ENCODE measurements around the gene BTF3L4. TPM values are rescaled to one million over a fixed set of nuclear protein-coding genes. Genes with fewer than 3 reads are reported as not detected.
"Not testable (repeated sequence)": the region's sequence is repeated elsewhere in the genome, so short reads cannot be mapped to it uniquely, and the experiment has no call there.

BTF3L4 gene
- total and polyA plus RNA-seq, 9 donors = 58.7 to 80.3 (median 73.1) TPM

DNA sequence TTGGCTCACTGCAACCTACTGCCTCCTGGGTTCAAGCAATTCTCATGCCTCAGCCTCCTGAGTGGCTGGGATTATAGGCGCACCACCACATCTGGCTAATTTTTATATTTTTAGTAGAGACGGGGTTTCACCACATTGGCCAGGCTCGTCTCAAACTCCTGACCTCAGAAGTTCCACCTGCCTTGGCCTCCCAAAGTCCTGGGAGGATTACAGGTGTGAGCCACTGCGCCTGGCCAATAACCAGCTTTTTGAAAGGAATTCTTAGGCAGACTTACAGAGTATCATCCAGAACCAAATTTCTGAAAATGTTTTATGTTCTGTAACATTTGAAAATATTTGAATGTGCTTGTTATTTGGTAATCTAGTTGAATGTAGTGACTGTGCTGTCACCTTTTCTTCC lies 14.6 kb downstream of the BTF3L4 start:
- H3K36me3 ChIP-seq (ENCODE audit: control insufficient read depth, insufficient read depth, low read length) = peaks cover 32% of the 10 kb centered on the region

GRCh38 chr1:52072291-52072690 lies 16.2 kb downstream of the BTF3L4 start:
- Histone ChIP-seq H3K36me3 (ENCODE audit: control insufficient read depth, insufficient read depth, low read length) (peaks cover 22% of the 10 kb centered on the region), H3K27ac (ENCODE audit: low read length) (no peak overlapping the region), H3K9me3 (replicated peaks; ENCODE audit: control insufficient read depth, low read depth, low read length) (no peaks in the 10 kb centered on the region), H3K4me3 (ENCODE audit: low read length) (no peak overlapping the region), H3K27me3 (ENCODE audit: control insufficient read depth, insufficient read depth, low read length) (no peaks in the 10 kb centered on the region), H3K4me1 (ENCODE audit: control insufficient read depth, insufficient read depth, low read length) (no peaks in the 10 kb centered on the region)
- DNase-seq = no peak
- WGBS (ENCODE audit: insufficient coverage) = 92% methylated on average over 3 of the region's 6 CpGs

More for the DNA sequence above, 14.6 kb downstream of the BTF3L4 start:
- Histone ChIP-seq H3K27ac (ENCODE audit: low read length) (no peak overlapping the region), H3K27me3 (ENCODE audit: control insufficient read depth, insufficient read depth, low read length) (no peaks in the 10 kb centered on the region), H3K4me3 (ENCODE audit: low read length) (no peak overlapping the region), H3K4me1 (ENCODE audit: control insufficient read depth, insufficient read depth, low read length) (no peaks in the 10 kb centered on the region), H3K9me3 (replicated peaks; ENCODE audit: control insufficient read depth, low read depth, low read length) (no peaks in the 10 kb centered on the region)
- DNase-seq = no peak
- WGBS (ENCODE audit: insufficient coverage) = 79% methylated on average over 2 of the region's 4 CpGs

- H3K4me3 ChIP-seq (ENCODE audit: low read length); H3K9me3 ChIP-seq (replicated peaks; ENCODE audit: control insufficient read depth, low read depth, low read length); H3K27me3 ChIP-seq (ENCODE audit: control insufficient read depth, insufficient read depth, low read length); H3K4me1 ChIP-seq (ENCODE audit: control insufficient read depth, insufficient read depth, low read length); H3K27ac ChIP-seq (ENCODE audit: low read length); DNase-seq: not testable (repeated sequence)
- peaks cover 19% of the 10 kb centered on the region for H3K36me3 ChIP-seq (ENCODE audit: control insufficient read depth, insufficient read depth, low read length)
- 100% methylated on average over 2 of the region's 6 CpGs for WGBS (ENCODE audit: insufficient coverage)
Observed at GRCh38 chr1:52077277-52077676, 21.2 kb downstream of the BTF3L4 start.

DNA sequence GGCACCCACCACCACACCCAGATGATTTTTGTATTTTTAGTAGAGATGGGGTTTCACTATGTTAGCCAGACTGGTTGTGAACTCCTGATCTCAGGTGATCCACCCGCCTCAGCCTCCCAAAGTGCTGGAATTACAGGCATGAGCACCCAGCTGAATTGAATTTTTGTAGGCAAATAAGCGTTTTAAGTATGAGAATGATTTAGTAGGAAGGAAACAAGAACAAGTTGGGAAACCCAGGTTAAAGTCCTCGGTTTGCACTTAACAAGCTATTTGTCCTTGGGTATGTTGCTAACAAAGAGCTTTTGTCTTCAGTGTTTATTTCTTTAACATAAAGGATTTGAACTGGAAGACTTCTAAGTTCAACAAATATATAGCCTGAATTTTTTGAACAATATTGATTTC lies 23.9 kb downstream of the BTF3L4 start:
- WGBS (ENCODE audit: insufficient coverage) = 90% methylated on average over 2 of the region's 3 CpGs

GRCh38 chr1:52087892-52088291 lies 31.8 kb downstream of the BTF3L4 start:
- H3K36me3 ChIP-seq (ENCODE audit: control insufficient read depth, insufficient read depth, low read length) = peaks cover 12% of the 10 kb centered on the region
- H3K4me3 ChIP-seq (ENCODE audit: low read length); H3K4me1 ChIP-seq (ENCODE audit: control insufficient read depth, insufficient read depth, low read length); DNase-seq; H3K27ac ChIP-seq (ENCODE audit: low read length); H3K9me3 ChIP-seq (replicated peaks; ENCODE audit: control insufficient read depth, low read depth, low read length); H3K27me3 ChIP-seq (ENCODE audit: control insufficient read depth, insufficient read depth, low read length): not testable (repeated sequence)

More for the DNA sequence above, 23.9 kb downstream of the BTF3L4 start:
- no peak for DNase-seq
- no peaks in the 10 kb centered on the region for H3K9me3 ChIP-seq (replicated peaks; ENCODE audit: control insufficient read depth, low read depth, low read length)
- no peaks in the 10 kb centered on the region for H3K27me3 ChIP-seq (ENCODE audit: control insufficient read depth, insufficient read depth, low read length)
- no peaks in the 10 kb centered on the region for H3K4me1 ChIP-seq (ENCODE audit: control insufficient read depth, insufficient read depth, low read length)
- no peak overlapping the region for H3K27ac ChIP-seq (ENCODE audit: low read length)
- peaks cover 18% of the 10 kb centered on the region for H3K36me3 ChIP-seq (ENCODE audit: control insufficient read depth, insufficient read depth, low read length)
- no peak overlapping the region for H3K4me3 ChIP-seq (ENCODE audit: low read length)

DNA sequence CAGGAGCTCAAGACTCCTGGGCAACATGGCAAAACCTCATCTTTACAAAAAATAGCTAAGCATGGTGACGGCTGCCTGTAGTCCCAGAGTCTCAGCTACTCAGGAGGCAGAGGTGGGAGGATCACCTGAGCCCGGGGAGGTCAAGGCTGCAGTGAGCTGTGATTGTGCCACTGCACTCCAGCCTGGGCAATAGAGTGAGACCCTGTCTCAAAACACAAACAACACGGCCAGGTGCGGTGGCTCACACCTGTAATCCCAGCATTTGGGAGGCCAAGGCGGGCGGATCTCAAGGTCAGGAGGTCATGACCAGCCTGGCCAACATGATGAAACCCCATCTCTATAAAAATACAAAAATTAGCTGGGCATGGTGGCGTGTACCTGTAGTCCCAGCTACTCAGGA lies 38.2 kb downstream of the BTF3L4 start:
- not testable (repeated sequence) for H3K4me3 ChIP-seq (ENCODE audit: low read length); H3K27me3 ChIP-seq (ENCODE audit: control insufficient read depth, insufficient read depth, low read length); H3K9me3 ChIP-seq (replicated peaks; ENCODE audit: control insufficient read depth, low read depth, low read length); DNase-seq; H3K27ac ChIP-seq (ENCODE audit: low read length); H3K36me3 ChIP-seq (ENCODE audit: control insufficient read depth, insufficient read depth, low read length); H3K4me1 ChIP-seq (ENCODE audit: control insufficient read depth, insufficient read depth, low read length)
- 83% methylated on average over 1 of the region's 7 CpGs for WGBS (ENCODE audit: insufficient coverage)

GRCh38 chr1:52096216-52096615 lies 40.1 kb downstream of the BTF3L4 start:
- Histone ChIP-seq H3K36me3 (ENCODE audit: control insufficient read depth, insufficient read depth, low read length) (no peaks in the 10 kb centered on the region), H3K4me3 (ENCODE audit: low read length) (no peak overlapping the region), H3K4me1 (ENCODE audit: control insufficient read depth, insufficient read depth, low read length) (no peaks in the 10 kb centered on the region), H3K27ac (ENCODE audit: low read length) (no peak overlapping the region), H3K27me3 (ENCODE audit: control insufficient read depth, insufficient read depth, low read length) (no peaks in the 10 kb centered on the region), H3K9me3 (replicated peaks; ENCODE audit: control insufficient read depth, low read depth, low read length) (peaks cover 3% of the 10 kb centered on the region)
- no peak for DNase-seq
- WGBS (ENCODE audit: insufficient coverage) = no CpG with 5 or more reads among the region's 8 CpGs

GRCh38 chr1:52098139-52098871 lies 42.2 kb downstream of the BTF3L4 start:
- Histone ChIP-seq H3K36me3 (ENCODE audit: control insufficient read depth, insufficient read depth, low read length) (no peaks in the 10 kb centered on the region), H3K4me1 (ENCODE audit: control insufficient read depth, insufficient read depth, low read length) (no peaks in the 10 kb centered on the region), H3K4me3 (ENCODE audit: low read length) (no peak overlapping the region), H3K27ac (ENCODE audit: low read length) (no peak overlapping the region), H3K9me3 (replicated peaks; ENCODE audit: control insufficient read depth, low read depth, low read length) (peaks cover 3% of the 10 kb centered on the region), H3K27me3 (ENCODE audit: control insufficient read depth, insufficient read depth, low read length) (no peaks in the 10 kb centered on the region)
- 53% methylated on average over 5 of the region's 8 CpGs for WGBS (ENCODE audit: insufficient coverage)
- DNase-seq = no peak

DNA sequence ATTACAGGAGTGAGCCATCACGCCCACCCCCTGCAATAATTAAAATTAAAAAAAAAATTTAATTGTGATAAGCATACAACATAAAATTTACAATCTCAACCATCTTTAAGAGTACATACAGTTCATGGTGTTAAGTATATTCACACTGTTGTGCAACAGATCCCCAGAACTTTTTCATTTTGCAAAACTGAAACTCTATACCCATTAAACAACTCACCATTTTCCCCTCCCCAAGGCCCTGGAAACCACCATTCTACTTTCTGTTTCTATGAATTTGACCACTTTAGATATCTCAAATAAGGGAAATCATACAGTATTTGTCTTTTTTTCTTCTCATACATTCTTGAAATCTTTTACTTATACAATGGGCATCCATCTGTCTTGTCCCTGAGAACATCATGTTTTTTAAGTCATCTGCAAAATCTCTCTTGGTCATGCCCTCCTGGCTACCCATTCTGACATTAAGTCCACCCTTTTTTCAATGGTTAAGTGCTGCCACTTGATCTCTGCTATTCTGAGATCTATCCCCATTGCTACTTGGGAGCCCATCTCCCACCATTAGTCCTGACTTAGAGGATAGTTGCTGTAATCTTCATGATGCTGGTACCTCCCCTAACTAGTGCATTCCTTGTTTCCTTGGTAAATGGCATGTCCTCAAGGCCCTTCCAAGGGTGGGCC lies 46.4 kb downstream of the BTF3L4 start:
- H3K9me3 ChIP-seq (replicated peaks; ENCODE audit: control insufficient read depth, low read depth, low read length) = no peaks in the 10 kb centered on the region
- H3K4me3 ChIP-seq (ENCODE audit: low read length) = no peak overlapping the region
- H3K36me3 ChIP-seq (ENCODE audit: control insufficient read depth, insufficient read depth, low read length) = no peaks in the 10 kb centered on the region
- H3K27ac ChIP-seq (ENCODE audit: low read length) = no peak overlapping the region
- no peaks in the 10 kb centered on the region for H3K4me1 ChIP-seq (ENCODE audit: control insufficient read depth, insufficient read depth, low read length)
- WGBS (ENCODE audit: insufficient coverage) = no CpG with 5 or more reads among the region's 1 CpG
- no peak for DNase-seq
- no peaks in the 10 kb centered on the region for H3K27me3 ChIP-seq (ENCODE audit: control insufficient read depth, insufficient read depth, low read length)

DNA sequence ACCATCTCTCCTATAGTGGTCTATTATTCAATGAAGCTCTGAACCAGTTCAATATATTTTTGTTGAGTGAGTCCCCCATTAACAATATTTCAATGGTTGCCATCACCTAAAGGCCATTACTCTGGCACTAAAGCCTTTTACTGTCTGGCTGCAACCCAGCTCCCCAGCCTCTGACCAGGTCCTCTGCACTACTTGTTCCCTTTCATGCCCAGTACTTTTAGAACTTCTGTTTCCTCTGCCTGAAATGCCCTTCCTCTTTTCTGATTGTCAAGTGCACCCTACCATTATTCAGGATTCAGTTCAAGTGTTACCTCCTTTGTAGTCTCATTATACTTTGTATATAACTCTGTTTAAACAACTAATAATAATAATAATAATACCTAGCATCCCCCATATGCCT lies 55.4 kb downstream of the BTF3L4 start:
- Histone ChIP-seq H3K36me3 (ENCODE audit: control insufficient read depth, insufficient read depth, low read length) (no peaks in the 10 kb centered on the region), H3K9me3 (replicated peaks; ENCODE audit: control insufficient read depth, low read depth, low read length) (no peaks in the 10 kb centered on the region), H3K4me1 (ENCODE audit: control insufficient read depth, insufficient read depth, low read length) (no peaks in the 10 kb centered on the region), H3K27me3 (ENCODE audit: control insufficient read depth, insufficient read depth, low read length) (no peaks in the 10 kb centered on the region), H3K4me3 (ENCODE audit: low read length) (no peak overlapping the region), H3K27ac (ENCODE audit: low read length) (no peak overlapping the region)
- DNase-seq = peak; percentile 11

All from muscle of leg (tissue), 11 donors.